ENCODE measurements around the gene QRFPR.

DNA sequence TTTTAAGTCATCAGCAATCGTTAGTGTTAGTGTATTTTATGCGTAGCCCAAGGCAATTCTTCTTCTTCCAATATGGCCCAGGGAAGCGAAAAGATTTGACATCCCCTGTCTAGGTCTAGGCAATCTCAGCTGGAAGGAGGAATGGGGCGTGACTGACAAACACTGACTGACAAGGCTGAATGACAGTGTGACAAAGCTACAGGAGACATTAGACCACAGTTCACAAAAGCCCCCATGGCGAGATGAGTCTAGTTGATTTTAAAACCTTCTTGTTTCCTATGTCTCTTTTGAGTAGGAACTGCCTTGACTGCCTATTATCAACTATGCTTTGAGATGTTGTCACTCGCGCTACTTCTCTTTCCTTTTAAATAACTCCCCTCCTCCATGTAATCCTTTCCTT, 42.3 kb downstream of the QRFPR start:
- TF ChIP-seq, protein P1, sequence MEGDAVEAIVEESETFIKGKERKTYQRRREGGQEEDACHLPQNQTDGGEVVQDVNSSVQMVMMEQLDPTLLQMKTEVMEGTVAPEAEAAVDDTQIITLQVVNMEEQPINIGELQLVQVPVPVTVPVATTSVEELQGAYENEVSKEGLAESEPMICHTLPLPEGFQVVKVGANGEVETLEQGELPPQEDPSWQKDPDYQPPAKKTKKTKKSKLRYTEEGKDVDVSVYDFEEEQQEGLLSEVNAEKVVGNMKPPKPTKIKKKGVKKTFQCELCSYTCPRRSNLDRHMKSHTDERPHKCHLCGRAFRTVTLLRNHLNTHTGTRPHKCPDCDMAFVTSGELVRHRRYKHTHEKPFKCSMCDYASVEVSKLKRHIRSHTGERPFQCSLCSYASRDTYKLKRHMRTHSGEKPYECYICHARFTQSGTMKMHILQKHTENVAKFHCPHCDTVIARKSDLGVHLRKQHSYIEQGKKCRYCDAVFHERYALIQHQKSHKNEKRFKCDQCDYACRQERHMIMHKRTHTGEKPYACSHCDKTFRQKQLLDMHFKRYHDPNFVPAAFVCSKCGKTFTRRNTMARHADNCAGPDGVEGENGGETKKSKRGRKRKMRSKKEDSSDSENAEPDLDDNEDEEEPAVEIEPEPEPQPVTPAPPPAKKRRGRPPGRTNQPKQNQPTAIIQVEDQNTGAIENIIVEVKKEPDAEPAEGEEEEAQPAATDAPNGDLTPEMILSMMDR (IDR thresholded peaks at IDR 0.05; ENCODE audit: control extremely low read depth in 1 of 3, insufficient read depth in 1 of 3, low read depth in 1 of 3, low read length in 3 of 3): no peak
- TF ChIP-seq CREB1 (IDR thresholded peaks at IDR 0.05): no peak
- no peak for TF ChIP-seq POLR2AphosphoS5 (IDR thresholded peaks at IDR 0.05; ENCODE audit: low read depth, low read length)
- no peak for TF ChIP-seq MAX (IDR thresholded peaks at IDR 0.05)
- TF ChIP-seq EP300 (IDR thresholded peaks at IDR 0.05; ENCODE audit: borderline replicate concordance in 1 of 2, low read depth in 2 of 2, low read length in 2 of 2): no peak
- TF ChIP-seq YY1 (IDR thresholded peaks at IDR 0.05; ENCODE audit: low read depth, low read length): no peak
- TF ChIP-seq TBP (IDR thresholded peaks at IDR 0.05; ENCODE audit: low read depth, low read length): no peak
- no peak for TF ChIP-seq FOSL1 (IDR thresholded peaks at IDR 0.05; ENCODE audit: insufficient read depth, low read depth, low read length)
